ENCODE data around the gene IRAK2.
A peak's percentile ranks its signal among the peaks of the same experiment; 100 is the strongest.
"Not testable (repeated sequence)": the region's sequence is repeated elsewhere in the genome, so short reads cannot be mapped to it uniquely, and the experiment has no call there.

IRAK2 gene

DNA sequence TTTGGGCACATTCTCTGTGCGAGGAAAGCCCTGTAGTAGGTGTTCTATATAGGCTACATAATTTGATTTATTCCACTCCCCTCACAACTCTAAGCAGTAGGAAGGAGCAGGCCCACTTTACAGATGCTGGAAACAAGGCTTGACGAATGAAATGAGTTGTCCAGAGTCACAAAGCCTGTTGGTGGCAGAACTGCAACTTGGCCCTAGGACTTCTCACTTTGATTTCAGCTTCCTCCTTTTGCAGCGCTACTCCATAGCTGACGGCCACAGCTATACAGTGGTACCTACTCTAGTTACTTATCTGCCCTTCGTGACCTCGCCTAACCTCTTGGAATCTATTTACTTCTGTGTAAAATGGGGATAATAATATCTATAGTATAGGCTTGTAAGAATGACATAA, 2.5 kb upstream of the IRAK2 start:
- no peak for DNase-seq

- not testable (repeated sequence) for DNase-seq
These were observed 546 bp upstream of the IRAK2 start for GRCh38 chr3:10164201-10164545.

DNA sequence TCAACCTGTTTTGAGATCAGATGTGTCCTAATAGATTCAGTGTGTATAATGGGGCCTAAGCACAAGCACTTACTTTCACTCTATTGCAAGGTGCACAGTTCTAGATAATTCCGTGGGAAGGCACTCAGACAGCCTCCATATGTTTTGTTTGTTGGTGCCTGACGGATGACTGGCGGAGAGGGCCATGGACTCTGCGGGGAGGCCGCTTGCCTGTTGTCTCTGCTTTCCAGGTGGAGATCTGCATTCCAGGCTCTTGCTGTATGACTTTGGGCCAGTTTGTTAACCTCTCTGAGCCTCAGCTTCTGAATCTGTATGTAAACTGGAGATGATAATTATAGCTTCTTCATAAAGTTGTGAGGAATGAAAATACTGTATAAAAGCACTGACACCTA, 1.5 kb downstream of the IRAK2 start:
- DNase-seq, result no peak

GRCh38 chr3:10169000-10169496, 4.3 kb downstream of the IRAK2 start:
- no peak for DNase-seq

- DNase-seq, result no peak
These were observed 6.3 kb downstream of the IRAK2 start for GRCh38 chr3:10170915-10171478.

DNA sequence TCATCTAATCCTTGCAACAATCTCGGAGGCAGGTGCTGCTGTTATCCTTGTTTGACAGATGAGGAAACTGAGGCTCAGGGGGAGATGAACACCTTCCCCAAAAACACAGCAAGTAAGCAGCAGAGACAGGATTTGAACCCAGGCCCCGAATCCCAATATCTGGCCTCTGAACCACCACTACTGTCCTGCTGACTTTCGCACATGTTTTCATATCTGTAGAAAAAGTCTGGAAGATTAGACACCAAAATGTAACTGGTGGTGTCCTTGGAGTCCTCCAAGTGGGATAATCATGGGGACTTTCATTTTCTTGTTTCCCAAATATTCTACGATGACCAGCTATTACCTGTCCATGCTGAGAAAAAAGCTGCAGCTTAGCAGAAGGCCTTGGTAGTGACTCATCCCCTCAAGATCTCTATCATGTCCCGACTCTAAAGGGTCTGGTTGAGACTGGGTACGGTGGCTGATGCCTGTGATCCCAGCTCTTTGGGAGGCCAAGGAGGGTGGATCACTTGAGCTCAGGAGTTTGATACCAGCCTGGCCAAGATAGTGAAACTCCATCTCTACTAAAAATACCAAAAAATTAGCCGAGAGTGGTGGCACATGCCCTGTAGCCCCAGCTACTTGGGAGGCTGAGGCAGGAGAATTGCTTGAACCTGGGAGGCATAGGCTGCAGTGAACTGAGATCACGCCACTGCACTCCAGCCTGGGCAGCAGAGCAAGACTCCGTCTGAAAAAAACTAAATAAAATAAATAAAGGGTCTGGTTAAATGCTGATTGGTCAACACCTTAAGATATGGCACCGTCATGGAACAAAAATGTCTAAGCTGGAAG, 8.6 kb downstream of the IRAK2 start:
- DNase-seq, result no peak

DNA sequence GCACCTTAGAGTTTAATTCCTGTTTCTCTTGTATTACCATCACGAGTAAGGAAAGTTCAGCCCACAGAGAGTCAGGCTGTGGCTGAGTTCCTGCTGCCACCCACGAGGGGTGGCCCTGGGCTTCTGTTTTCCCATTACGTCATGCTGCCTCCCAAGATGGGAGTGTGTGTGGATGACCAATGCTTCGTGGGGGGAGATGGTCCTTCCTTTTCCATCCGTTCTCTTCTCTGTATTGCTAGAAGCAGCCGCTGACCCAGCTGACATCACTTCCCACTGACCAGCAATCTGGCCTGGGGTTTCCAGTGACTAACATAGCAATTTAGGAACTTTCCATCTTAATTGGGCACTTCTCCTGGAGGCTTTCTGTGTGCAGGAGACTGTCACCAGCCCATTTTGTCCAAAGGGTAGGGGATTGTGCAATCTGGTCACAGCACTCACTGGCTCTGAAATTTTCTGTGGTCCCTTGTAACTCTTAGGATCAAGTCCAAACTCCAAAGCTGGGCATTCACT, 9.3 kb downstream of the IRAK2 start:
- peak; percentile 36 to 88 for DNase-seq

GRCh38 chr3:10175334-10175733, 10.6 kb downstream of the IRAK2 start:
- not testable (repeated sequence) for DNase-seq

DNA sequence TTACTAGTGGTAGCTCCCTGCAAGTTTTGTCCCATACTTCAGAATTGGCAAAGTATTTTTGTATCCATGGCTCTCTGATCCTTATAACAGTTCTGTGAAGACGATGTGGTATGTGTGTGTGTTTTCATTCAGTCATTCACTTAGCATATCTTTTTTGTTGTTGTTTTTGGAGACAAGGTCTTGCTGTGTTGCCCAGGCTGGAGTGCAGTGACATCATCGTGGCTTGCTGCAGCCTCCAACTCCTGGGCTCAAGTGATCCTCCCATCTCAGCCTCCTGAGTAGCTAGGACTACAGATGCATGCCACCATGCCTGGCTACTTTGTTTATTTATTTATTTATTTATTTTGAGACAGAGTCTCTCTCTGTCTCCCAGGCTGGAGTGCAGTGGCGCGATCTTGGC, 11.4 kb downstream of the IRAK2 start:
- not testable (repeated sequence) for DNase-seq

GRCh38 chr3:10177737-10178136, 13.0 kb downstream of the IRAK2 start:
- no peak for DNase-seq

DNA sequence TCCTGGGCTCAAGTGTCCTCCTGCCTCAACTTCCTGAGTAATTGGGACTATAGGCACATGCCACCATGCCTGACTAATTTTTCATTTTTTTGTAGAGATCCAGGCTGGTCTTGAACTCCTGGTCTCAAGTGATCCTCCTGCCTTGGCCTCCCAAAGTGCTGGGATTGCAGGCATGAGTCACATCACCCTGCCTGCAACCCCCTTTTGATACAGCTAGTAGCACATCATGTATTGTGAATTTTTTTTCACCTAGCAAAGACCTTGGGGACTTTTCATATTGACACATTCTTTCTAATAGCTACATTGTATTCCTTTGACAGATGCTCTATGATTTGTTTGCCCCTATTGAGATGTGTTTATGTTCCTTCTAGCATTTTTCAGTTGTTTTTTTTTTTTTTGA, 14.2 kb downstream of the IRAK2 start:
- no peak for DNase-seq

DNA sequence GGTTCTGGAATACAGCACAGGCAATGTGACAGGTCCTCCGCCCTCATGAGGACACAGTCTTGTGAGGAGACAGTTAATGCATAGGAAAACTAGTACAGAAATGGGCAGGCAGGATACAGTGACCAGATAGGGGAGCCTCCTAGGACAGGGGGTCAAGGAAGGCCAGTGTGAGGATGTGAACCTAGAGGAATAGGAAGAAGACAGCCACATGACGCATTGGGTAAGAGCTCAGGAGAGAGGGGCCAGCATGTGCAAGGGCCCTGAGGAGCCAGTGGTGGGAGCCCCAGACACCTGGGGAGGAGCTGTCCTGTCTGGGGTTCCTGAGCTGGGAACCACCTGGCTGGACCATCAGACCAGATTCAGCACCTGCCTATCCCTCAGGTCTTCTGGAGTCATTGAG, 15.6 kb downstream of the IRAK2 start:
- no peak for DNase-seq

- no peak for DNase-seq
These were observed 16.1 kb downstream of the IRAK2 start for GRCh38 chr3:10180738-10181295.

DNA sequence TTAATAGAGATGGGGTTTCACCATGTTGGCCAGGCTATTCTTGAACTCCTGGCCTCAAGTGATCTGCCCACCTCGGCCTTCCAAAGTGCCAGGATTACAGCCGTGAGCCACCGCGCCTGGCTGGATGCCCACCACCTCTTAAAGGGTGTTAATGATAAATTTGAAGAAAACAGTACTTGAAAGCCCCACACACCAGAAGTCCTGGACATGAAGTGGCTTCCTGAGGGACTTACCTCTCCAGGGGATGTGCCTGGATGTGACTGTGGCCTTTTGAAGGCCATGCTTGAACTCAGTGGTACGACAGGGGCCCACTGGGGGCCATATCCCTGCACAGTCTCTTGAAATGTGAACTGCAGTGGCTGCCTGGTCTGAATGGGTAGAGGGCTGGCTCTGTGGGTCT, 18.2 kb downstream of the IRAK2 start:
- no peak for DNase-seq

DNA sequence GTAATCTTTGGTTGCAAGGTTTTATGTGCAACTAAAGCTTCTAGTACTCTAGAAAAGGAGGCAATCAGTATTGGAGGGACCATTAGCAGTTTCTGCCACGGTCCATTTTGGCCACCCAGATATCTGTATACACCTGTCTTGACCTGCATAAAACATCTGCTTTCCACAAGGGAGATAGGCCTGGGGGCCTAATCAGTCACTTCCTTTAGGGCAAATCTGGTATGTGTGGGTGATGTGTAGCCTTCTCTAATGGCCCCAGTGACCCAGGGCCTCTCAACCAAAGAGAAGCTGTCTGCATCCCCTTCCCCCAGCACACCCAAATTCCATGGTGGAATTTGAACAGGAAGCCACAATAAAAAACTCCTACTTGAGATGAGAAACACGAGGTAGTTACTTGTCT, 19.5 kb downstream of the IRAK2 start:
- no peak for DNase-seq

DNA sequence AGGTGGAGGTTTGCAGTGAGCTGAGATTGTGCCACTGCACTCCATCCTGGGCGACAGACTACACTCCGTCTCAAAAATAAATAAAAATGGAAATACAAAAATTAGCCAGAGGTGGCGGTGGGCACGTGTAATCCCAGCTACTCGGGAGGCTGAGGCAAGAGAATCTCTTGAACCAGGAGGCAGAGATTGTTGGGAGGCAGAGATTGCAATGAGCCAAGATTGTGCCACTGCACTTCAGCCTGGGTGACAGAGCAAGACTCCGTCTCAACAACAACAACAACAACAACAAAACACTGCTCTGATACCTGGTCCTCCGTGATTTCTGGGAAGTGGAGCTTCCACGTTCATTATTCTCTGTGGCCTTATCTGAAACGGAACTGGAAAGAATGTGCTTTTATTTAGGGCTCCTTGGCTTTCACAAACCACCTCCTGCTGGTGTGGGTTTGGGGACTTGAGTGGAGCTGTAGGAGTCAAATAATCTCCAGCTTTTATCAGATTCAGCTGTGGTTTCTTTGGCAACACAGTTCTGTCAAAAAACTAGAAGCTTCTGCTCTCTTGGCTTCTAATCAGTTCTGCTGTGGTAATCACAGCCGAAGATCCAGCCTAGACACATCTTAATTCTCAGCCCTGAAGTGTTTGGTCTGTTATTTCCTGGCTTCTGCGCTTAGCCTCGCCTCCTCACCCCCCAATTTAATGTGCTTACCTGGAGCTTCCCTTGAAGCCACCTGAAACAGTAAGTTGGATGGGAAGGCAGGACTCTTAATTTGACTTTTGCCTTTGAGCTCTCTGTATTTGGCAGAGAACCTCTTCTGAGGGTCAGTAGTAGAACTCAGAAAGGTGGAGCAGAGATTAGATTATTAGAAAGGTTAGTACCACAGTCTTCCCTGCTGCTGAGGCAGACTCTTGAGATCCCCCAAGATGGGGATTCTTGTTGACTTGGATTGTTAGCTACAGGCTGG, 21.4 kb downstream of the IRAK2 start:
- peak in 1 of 2 donors; percentile 51 for DNase-seq

DNA sequence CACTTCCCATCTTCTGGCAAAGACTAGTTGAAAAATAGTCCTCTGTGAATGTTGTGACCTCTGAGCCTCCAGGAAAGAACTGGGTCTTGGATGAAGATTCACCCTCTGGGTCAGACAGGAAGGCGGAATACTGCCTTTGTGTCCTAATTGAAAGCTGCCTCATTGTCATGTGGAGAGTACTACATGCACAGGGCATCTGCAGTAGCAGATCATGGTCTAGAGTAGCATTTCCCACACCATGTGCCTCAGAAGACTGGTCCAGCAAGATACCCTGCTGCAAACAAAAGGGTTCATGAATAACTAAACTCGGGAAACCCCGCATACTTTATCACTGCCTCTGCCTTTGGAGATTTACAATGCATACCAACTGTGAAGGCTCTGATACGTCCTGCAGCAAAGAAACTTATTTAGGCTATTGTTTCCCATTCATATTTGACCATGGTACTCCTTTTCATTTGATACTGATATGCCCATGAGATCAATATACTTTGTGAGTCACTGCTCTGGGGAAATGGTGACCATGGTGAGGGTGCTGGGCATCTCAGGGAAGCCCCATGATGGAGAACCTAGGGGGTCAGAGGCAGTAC, 22.7 kb downstream of the IRAK2 start:
- no peak for DNase-seq

- DNase-seq, result no peak
These were observed 23.2 kb downstream of the IRAK2 start for GRCh38 chr3:10187944-10188343.

DNA sequence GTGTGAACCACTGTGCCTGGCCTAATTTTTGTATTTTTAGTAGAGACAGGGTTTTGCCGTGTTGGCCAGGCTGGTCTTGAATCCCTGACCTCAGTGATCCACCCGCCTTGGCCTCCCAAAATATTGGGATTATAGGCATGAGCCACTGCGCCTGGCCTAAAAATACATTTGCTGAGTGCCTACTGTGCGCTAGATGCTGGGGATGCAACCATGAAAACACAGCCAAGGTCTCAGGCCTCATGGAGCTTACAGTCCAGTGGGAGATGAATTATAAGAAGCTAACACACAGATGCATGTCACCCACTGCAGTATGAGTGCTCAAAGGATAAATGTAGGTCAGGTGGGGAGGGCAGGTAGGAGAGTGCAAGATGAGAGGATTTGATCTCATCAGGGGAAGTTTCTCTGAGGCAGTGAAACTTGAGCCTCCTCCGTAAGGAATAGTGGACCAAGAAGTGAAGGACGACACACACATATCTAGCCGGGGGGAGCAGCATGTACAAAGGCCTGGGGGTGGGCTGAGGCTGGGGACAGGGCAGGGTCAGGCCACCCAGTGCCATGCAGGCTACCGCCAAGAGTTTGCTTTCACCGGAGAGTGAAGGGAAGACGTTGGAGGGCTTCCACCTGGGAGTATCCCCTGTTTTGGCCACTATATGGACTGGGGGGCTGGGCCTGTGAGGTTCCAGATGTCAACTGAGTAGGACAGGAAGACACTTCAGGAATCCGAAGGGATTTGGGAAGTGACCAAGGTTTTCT, 24.3 kb downstream of the IRAK2 start:
- no peak for DNase-seq

DNA sequence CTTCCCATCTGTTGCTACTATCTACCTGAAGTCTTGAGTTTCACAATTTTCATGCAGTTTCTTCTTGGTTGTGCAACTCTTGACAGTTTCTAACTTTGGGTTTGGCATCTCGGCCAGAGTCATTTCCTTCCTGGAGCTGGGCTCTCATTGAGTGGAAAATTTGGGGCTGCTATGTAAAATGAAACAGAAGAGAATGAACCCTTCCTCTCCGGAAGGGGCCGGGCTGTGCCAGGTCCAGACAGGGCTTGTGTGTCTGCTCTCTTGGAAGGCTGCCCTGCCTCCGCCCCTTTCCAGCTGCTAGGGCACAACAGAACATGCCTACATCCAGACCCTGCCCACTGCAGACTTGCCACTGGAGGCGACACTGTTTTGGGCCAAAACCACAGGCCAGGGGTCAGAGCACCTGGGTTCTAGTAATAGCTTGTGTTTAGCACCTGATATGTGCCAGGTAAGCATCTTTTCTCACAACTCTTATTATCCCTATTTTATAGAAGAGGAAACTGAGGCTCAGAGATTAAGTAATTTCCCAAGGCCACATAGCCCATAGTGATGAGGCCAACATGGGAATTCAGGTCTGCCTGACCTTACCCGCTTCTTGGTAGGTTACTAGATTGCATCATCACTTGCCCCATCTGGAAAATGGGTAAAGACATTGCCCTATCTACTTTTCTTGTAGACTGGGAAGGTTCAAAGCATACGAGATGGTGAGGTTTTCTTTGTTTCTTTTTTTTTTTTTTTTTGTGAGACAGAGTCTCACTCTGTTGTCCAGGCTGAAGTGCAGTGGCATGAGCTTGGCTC, 25.0 kb downstream of the IRAK2 start:
- peak; percentile 52 to 78 for DNase-seq
